GM18520 (cell line): ENCODE data around the gene CT45A6.
"Not testable (repeated sequence)": the region's sequence is repeated elsewhere in the genome, so short reads cannot be mapped to it uniquely, and the experiment has no call there.

Experiments
- ATAC-seq: cut with Tn5 transposase; IDR thresholded peaks from one replicate; pipeline ENCODE4 v1.9.1; 2021; ENCODE audit not compliant: unreplicated experiment

The CT45A6 gene, protein sequence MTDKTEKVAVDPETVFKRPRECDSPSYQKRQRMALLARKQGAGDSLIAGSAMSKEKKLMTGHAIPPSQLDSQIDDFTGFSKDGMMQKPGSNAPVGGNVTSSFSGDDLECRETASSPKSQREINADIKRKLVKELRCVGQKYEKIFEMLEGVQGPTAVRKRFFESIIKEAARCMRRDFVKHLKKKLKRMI

DNA sequence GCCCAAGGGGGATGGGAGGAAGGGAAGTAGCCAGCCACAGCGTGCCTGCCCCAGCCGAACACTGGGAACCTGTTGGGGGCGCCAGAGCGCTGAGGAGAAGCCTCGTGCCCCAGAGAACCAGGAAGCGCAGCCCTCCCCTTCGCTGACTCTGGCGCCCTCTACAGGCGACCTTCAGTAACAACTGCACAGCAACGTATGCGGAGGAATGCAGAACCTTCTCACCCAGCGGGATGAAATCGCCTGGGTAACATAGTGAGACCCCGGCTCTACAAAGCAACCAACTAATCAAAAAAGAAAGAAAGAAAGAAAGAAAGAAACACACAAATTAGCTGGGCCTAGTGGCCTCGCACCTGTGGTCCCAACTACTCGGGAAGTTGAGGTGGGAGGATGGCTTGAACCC lies at the start of gene CT45A6:
CT45A6 (minus strand) TSS at position 101 of the 400 bp plus-strand sequence. CDS start 3,794 bp downstream, outside the sequence.
- ATAC-seq = not testable (repeated sequence)

DNA sequence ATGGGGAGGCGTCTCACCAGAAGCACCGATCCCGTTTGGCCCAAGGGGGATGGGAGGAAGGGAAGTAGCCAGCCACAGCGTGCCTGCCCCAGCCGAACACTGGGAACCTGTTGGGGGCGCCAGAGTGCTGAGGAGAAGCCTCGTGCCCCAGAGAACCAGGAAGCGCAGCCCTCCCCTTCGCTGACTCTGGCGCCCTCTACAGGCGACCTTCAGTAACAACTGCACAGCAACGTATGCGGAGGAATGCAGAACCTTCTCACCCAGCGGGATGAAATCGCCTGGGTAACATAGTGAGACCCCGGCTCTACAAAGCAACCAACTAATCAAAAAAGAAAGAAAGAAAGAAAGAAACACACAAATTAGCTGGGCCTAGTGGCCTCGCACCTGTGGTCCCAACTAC lies 34.6 kb upstream of the CT45A6 start, which contains the start of gene CT45A7:
CT45A7 (minus strand) TSS at position 101 of the 400 bp plus-strand sequence. CDS start 3,747 bp downstream, outside the sequence.
- not testable (repeated sequence) for ATAC-seq

DNA sequence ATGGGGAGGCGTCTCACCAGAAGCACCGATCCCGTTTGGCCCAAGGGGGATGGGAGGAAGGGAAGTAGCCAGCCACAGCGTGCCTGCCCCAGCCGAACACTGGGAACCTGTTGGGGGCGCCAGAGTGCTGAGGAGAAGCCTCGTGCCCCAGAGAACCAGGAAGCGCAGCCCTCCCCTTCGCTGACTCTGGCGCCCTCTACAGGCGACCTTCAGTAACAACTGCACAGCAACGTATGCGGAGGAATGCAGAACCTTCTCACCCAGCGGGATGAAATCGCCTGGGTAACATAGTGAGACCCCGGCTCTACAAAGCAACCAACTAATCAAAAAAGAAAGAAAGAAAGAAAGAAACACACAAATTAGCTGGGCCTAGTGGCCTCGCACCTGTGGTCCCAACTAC lies 17.3 kb upstream of the CT45A6 start, which contains the start of gene CT45A2:
CT45A2 (minus strand) TSS at position 101 of the 400 bp plus-strand sequence. CDS start 3,747 bp downstream, outside the sequence.
- ATAC-seq = not testable (repeated sequence)

DNA sequence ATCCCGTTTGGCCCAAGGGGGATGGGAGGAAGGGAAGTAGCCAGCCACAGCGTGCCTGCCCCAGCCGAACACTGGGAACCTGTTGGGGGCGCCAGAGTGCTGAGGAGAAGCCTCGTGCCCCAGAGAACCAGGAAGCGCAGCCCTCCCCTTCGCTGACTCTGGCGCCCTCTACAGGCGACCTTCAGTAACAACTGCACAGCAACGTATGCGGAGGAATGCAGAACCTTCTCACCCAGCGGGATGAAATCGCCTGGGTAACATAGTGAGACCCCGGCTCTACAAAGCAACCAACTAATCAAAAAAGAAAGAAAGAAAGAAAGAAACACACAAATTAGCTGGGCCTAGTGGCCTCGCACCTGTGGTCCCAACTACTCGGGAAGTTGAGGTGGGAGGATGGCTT lies 17.2 kb downstream of the CT45A6 start, which contains the start of gene CT45A5:
CT45A5 (minus strand) TSS at position 101 of the 400 bp plus-strand sequence. CDS start 3,774 bp downstream, outside the sequence.
- ATAC-seq = not testable (repeated sequence)

DNA sequence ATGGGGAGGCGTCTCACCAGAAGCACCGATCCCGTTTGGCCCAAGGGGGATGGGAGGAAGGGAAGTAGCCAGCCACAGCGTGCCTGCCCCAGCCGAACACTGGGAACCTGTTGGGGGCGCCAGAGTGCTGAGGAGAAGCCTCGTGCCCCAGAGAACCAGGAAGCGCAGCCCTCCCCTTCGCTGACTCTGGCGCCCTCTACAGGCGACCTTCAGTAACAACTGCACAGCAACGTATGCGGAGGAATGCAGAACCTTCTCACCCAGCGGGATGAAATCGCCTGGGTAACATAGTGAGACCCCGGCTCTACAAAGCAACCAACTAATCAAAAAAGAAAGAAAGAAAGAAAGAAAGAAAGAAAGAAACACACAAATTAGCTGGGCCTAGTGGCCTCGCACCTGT lies 34.5 kb downstream of the CT45A6 start, which contains the start of gene CT45A3:
CT45A3 (minus strand) TSS at position 101 of the 400 bp plus-strand sequence. CDS start 3,747 bp downstream, outside the sequence.
- not testable (repeated sequence) for ATAC-seq

DNA sequence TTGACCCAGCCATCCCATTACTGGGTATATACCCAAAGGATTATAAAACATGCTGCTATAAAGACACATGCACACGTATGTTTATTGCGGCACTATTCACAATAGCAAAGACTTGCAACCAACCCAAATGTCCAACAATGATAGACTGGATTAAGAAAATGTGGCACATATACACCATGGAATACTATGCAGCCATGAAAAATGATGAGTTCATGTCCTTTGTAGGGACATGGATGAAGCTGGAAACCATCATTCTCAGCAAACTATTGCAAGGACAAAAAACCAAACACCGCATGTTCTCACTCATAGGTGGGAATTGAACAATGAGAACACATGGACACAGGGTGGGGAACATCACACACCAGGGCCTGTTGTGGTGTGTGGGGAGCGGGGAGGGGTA lies 57.8 kb downstream of the CT45A6 start:
- not testable (repeated sequence) for ATAC-seq
